ENCODE measurements around the gene CCDC180. TPM values are rescaled to one million over a fixed set of nuclear protein-coding genes. Genes with fewer than 3 reads are reported as not detected.

CCDC180 gene
- total and polyA plus RNA-seq, 4 donors = 3.3 to 34.3 (median 10.1) TPM

GRCh38 chr9:97348871-97349270 is 41.4 kb downstream of the CCDC180 start:
- no peak for TF ChIP-seq CTCF (IDR thresholded peaks at IDR 0.05; ENCODE audit: control extremely low read depth, extremely low read depth)
- peaks cover 0 to 5% (median 3%) of the 10 kb centered on the region in 4 donors for H3K36me3 ChIP-seq (ENCODE audit: control insufficient read depth in 4 of 4, insufficient read depth in 4 of 4, low read length in 4 of 4)
- H3K27ac ChIP-seq (ENCODE audit: low read depth in 1 of 2, low read length in 1 of 2) = no peak overlapping the region
- H3K4me1 ChIP-seq (ENCODE audit: control insufficient read depth in 5 of 5, insufficient read depth in 5 of 5, low read length in 5 of 5) = no peaks in the 10 kb centered on the region
- H3K9ac ChIP-seq (ENCODE audit: insufficient read depth in 1 of 2, low read length in 2 of 2) = no peak overlapping the region
- H3K27me3 ChIP-seq (ENCODE audit: control insufficient read depth in 3 of 3, insufficient read depth in 3 of 3, low read length in 2 of 3) = no peaks in the 10 kb centered on the region
- 92 to 95% methylated on average over 10 of the region's 10 CpGs for WGBS, 2 donors
- no peak overlapping the region for H3K4me3 ChIP-seq
- H3K9me3 ChIP-seq (ENCODE audit: control insufficient read depth in 4 of 4, insufficient read depth in 3 of 4, low read length in 3 of 4) = no peaks in the 10 kb centered on the region
- ATAC-seq (ENCODE audit: insufficient read depth, low FRiP score) (no peak), DNase-seq (no peak)

GRCh38 chr9:97349400-97349799 is 41.9 kb downstream of the CCDC180 start:
- no peaks in the 10 kb centered on the region for H3K4me1 ChIP-seq (ENCODE audit: control insufficient read depth in 5 of 5, insufficient read depth in 5 of 5, low read length in 5 of 5)
- 93% methylated on average over 1 of the region's 1 CpG for WGBS, 2 donors
- H3K36me3 ChIP-seq (ENCODE audit: control insufficient read depth in 4 of 4, insufficient read depth in 4 of 4, low read length in 4 of 4) = peaks cover 0 to 3% (median under 1%) of the 10 kb centered on the region in 4 donors
- H3K27ac ChIP-seq (ENCODE audit: low read depth in 1 of 2, low read length in 1 of 2) = no peak overlapping the region
- ATAC-seq (ENCODE audit: insufficient read depth, low FRiP score) = no peak
- no peaks in the 10 kb centered on the region for H3K9me3 ChIP-seq (ENCODE audit: control insufficient read depth in 4 of 4, insufficient read depth in 3 of 4, low read length in 3 of 4)
- no peak for TF ChIP-seq CTCF (IDR thresholded peaks at IDR 0.05; ENCODE audit: control extremely low read depth, extremely low read depth)
- no peak overlapping the region for H3K9ac ChIP-seq (ENCODE audit: insufficient read depth in 1 of 2, low read length in 2 of 2)
- DNase-seq = no peak
- H3K27me3 ChIP-seq (ENCODE audit: control insufficient read depth in 3 of 3, insufficient read depth in 3 of 3, low read length in 2 of 3) = no peaks in the 10 kb centered on the region
- H3K4me3 ChIP-seq = no peak overlapping the region

- Histone ChIP-seq H3K36me3 (ENCODE audit: control insufficient read depth in 4 of 4, insufficient read depth in 4 of 4, low read length in 4 of 4) (peaks cover 0 to 4% (median 4%) of the 10 kb centered on the region in 4 donors), H3K27ac (ENCODE audit: low read depth in 1 of 2, low read length in 1 of 2) (no peak overlapping the region), H3K4me1 (ENCODE audit: control insufficient read depth in 5 of 5, insufficient read depth in 5 of 5, low read length in 5 of 5) (no peaks in the 10 kb centered on the region), H3K9me3 (ENCODE audit: control insufficient read depth in 4 of 4, insufficient read depth in 3 of 4, low read length in 3 of 4) (no peaks in the 10 kb centered on the region), H3K9ac (ENCODE audit: insufficient read depth in 1 of 2, low read length in 2 of 2) (no peak overlapping the region), H3K4me3 (no peak overlapping the region), H3K27me3 (ENCODE audit: control insufficient read depth in 3 of 3, insufficient read depth in 3 of 3, low read length in 2 of 3) (no peaks in the 10 kb centered on the region)
- 92 to 99% methylated on average over 4 of the region's 4 CpGs for WGBS, 2 donors
- no peak for TF ChIP-seq CTCF (IDR thresholded peaks at IDR 0.05; ENCODE audit: control extremely low read depth, extremely low read depth)
- DNase-seq = no peak
- ATAC-seq (ENCODE audit: insufficient read depth, low FRiP score) = no peak
These were observed 47.2 kb downstream of the CCDC180 start for GRCh38 chr9:97354637-97355036.

GRCh38 chr9:97357056-97357455 is 49.6 kb downstream of the CCDC180 start:
- 70 to 79% methylated on average over 5 of the region's 5 CpGs for WGBS, 2 donors
- no peaks in the 10 kb centered on the region for H3K27me3 ChIP-seq (ENCODE audit: control insufficient read depth in 3 of 3, insufficient read depth in 3 of 3, low read length in 2 of 3)
- no peak for ATAC-seq (ENCODE audit: insufficient read depth, low FRiP score)

More at GRCh38 chr9:97357056-97357455, 49.6 kb downstream of the CCDC180 start:
- Histone ChIP-seq H3K27ac (ENCODE audit: low read depth in 1 of 2, low read length in 1 of 2) (no peak overlapping the region), H3K4me3 (no peak overlapping the region), H3K36me3 (ENCODE audit: control insufficient read depth in 4 of 4, insufficient read depth in 4 of 4, low read length in 4 of 4) (peaks cover 0 to 8% (median 4%) of the 10 kb centered on the region in 4 donors), H3K4me1 (ENCODE audit: control insufficient read depth in 5 of 5, insufficient read depth in 5 of 5, low read length in 5 of 5) (no peaks in the 10 kb centered on the region), H3K9me3 (ENCODE audit: control insufficient read depth in 4 of 4, insufficient read depth in 3 of 4, low read length in 3 of 4) (no peaks in the 10 kb centered on the region), H3K9ac (ENCODE audit: insufficient read depth in 1 of 2, low read length in 2 of 2) (no peak overlapping the region)
- no peak for TF ChIP-seq CTCF (IDR thresholded peaks at IDR 0.05; ENCODE audit: control extremely low read depth, extremely low read depth)
- DNase-seq = no peak
